Stimulated activated naive B cell treated with anti-CD40 and anti-IgM and Interleukin-4, amounts not matched to agents 10 μg/mL and 1 μg/mL and 100 μg/mL, for 72 hours (primary cell): ENCODE data around the gene RBP3.
A peak's percentile ranks its signal among the peaks of the same experiment; 100 is the strongest.

ENCODE experiments used
- ATAC-seq, 2 donors: fragments of 150-1000 bp; cut with Tn5 transposase; replicated peaks; 2 replicates each; pipeline ENCODE4 v1.10.0; 2021; ENCODE audit warnings: moderate library complexity in 1 of 2
- DNase-seq: peaks from one replicate; pipeline ENCODE4 v3.0.0; 2021
- H3K27ac Mint-ChIP-seq: one replicate; pipeline ENCODE4 v1.8.0; 2022; ENCODE audit warnings: mild to moderate bottlenecking, mixed read lengths
- H3K27me3 Mint-ChIP-seq, 2 donors: one replicate each; pipeline ENCODE4 v1.8.0; 2022; ENCODE audit warnings: mixed read lengths in 2 of 2
- H3K36me3 Mint-ChIP-seq, 2 donors: one replicate each; pipeline ENCODE4 v1.8.0; 2022; ENCODE audit warnings: mixed read lengths in 2 of 2, mild to moderate bottlenecking in 1 of 2
- H3K4me1 Mint-ChIP-seq, 2 donors: one replicate each; pipeline ENCODE4 v1.8.0; 2022; ENCODE audit warnings: mixed read lengths in 2 of 2, mild to moderate bottlenecking in 1 of 2
- H3K4me3 Mint-ChIP-seq, 2 donors: one replicate each; pipeline ENCODE4 v1.8.0; 2022; ENCODE audit warnings: mild to moderate bottlenecking in 2 of 2, mixed read lengths in 2 of 2, moderate library complexity in 1 of 2
- H3K9me3 Mint-ChIP-seq, 2 donors: one replicate each; pipeline ENCODE4 v1.8.0; 2022; ENCODE audit warnings: mixed read lengths in 2 of 2, mild to moderate bottlenecking in 1 of 2

Gene RBP3

DNA sequence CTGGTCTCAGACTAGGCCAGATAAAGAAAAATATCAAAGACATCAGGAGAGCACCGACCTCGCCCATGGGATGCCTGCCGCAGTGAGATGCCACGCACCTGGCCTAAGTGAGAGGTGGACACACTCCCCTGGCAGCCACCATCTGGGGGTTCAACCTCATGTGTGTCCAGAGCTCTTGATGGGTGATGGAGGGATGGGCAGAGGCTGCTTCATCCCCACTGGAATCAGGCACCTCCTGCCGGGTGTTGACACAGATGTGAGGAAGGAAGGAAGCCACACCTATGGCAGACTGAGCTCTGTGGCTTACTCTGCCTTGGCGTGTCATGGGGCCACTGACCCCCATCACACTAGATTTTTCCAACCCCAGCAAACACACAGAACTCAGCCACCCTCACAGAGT lies 24.6 kb downstream of the RBP3 start:
- peaks cover 19 to 23% of the 10 kb centered on the region in 2 donors for H3K27me3 Mint-ChIP-seq
- no peaks in the 10 kb centered on the region for H3K9me3 Mint-ChIP-seq
- no peaks in the 10 kb centered on the region for H3K36me3 Mint-ChIP-seq
- peaks cover 4 to 9% of the 10 kb centered on the region in 2 donors for H3K4me1 Mint-ChIP-seq
- no peak for ATAC-seq
- no peak overlapping the region for H3K27ac Mint-ChIP-seq
- no peak for DNase-seq
- no peak overlapping the region for H3K4me3 Mint-ChIP-seq

GRCh38 chr10:47374611-47375536 lies 26.7 kb downstream of the RBP3 start:
- no peak overlapping the region for H3K27ac Mint-ChIP-seq
- H3K36me3 Mint-ChIP-seq: no peaks in the 10 kb centered on the region
- DNase-seq (no peak), ATAC-seq (no peak)
- H3K4me1 Mint-ChIP-seq: peaks cover 4 to 9% of the 10 kb centered on the region in 2 donors
- peaks cover 32 to 38% of the 10 kb centered on the region in 2 donors for H3K27me3 Mint-ChIP-seq
- H3K9me3 Mint-ChIP-seq: no peaks in the 10 kb centered on the region
- no peak overlapping the region for H3K4me3 Mint-ChIP-seq

GRCh38 chr10:47376522-47377220 lies 28.5 kb downstream of the RBP3 start:
- ATAC-seq (no peak), DNase-seq (no peak)
- Mint-ChIP-seq H3K27me3 (peaks cover 50 to 56% of the 10 kb centered on the region in 2 donors), H3K4me3 (no peak overlapping the region), H3K36me3 (no peaks in the 10 kb centered on the region), H3K4me1 (peaks cover 4 to 9% of the 10 kb centered on the region in 2 donors), H3K27ac (no peak overlapping the region), H3K9me3 (no peaks in the 10 kb centered on the region)

DNA sequence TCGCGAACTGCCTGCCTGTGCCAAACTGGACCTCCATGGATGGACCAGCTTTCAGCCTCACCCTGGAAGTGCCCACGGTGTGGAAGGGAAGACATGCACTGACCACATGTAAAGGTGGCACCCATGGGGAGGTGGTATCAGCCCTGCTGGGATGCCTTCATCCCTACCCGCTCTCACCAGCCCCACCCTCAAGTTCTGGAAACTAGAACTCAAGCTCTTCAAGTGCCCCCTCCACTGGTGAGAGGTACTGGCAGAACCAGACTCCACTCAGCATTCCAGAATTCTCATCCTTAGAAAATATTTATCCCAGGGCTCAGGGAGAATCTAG lies 30.0 kb downstream of the RBP3 start:
- DNase-seq: no peak
- Mint-ChIP-seq H3K27me3 (peaks cover 57 to 64% of the 10 kb centered on the region in 2 donors), H3K4me3 (no peak overlapping the region), H3K4me1 (peaks cover 4 to 9% of the 10 kb centered on the region in 2 donors), H3K27ac (no peak overlapping the region), H3K36me3 (no peaks in the 10 kb centered on the region), H3K9me3 (no peaks in the 10 kb centered on the region)
- ATAC-seq: no peak

DNA sequence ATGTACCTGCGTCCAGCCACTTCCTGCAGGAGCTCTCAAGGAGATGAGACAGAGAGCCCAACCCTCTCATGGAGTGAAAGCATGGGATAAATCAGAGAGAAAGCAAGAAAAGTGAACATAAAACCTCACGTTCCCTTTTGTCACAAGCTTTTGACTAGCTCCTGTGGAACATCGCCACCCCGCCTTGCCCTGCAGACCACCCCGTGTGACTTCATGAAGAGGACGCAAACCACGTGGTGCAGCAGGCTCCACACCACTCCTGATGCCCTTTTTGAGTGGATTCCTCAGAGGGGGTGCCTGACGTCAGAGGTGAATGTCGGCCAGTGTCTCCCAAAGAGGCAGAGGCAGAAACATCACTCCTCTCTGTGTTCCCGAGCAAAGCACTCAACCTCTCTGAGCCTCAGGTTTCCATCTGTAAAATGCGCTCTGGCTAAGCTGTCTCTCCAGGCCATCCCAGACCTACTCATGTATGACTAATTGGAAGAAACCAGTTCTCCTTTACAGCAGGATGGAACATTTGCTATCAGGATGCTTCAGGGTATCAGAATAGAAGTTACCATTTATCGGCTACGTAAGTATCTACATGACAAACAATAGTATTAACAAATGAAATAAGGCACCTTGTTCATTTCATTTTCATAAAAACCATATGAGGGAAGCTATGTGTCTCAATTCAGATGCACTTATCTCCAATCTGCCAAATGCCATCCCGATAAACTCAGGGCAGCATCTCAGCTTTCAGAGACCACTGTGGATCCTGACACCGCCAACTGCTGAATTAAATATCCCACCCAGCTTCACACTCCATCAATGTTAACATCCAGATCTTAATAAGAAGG lies 30.7 kb downstream of the RBP3 start:
- no peak overlapping the region for H3K4me3 Mint-ChIP-seq
- DNase-seq: no peak
- no peaks in the 10 kb centered on the region for H3K9me3 Mint-ChIP-seq
- no peak overlapping the region for H3K27ac Mint-ChIP-seq
- ATAC-seq: no peak
- H3K4me1 Mint-ChIP-seq: peaks cover 7 to 14% of the 10 kb centered on the region in 2 donors
- peaks cover 64 to 70% of the 10 kb centered on the region in 2 donors for H3K27me3 Mint-ChIP-seq
- no peaks in the 10 kb centered on the region for H3K36me3 Mint-ChIP-seq

DNA sequence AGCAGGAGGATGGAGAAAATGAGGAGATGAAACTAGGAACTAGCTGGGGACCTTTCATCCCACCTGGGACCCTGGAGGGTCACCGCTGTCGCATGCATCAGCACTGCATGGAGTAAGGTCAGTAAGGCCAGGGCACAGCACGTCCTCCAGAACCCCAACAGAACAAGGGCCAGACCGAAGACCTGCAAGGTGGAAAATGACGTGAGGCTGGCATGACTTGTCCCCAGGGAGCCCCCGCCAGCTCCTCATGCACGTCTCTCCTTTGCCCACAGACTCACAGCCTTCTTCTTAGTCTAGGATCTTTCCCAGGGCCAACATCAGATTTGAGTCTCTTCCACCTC lies 31.3 kb downstream of the RBP3 start:
- Mint-ChIP-seq H3K27ac (no peak overlapping the region), H3K27me3 (peaks cover 66 to 74% of the 10 kb centered on the region in 2 donors), H3K4me1 (peaks cover 8 to 17% of the 10 kb centered on the region in 2 donors), H3K4me3 (no peak overlapping the region), H3K36me3 (no peaks in the 10 kb centered on the region), H3K9me3 (no peaks in the 10 kb centered on the region)
- no peak for DNase-seq
- ATAC-seq: no peak

GRCh38 chr10:47379901-47380300 lies 31.7 kb downstream of the RBP3 start:
- Mint-ChIP-seq H3K27me3 (peaks cover 66 to 74% of the 10 kb centered on the region in 2 donors), H3K9me3 (no peaks in the 10 kb centered on the region), H3K4me1 (peaks cover 8 to 20% of the 10 kb centered on the region in 2 donors), H3K27ac (no peak overlapping the region), H3K4me3 (no peak overlapping the region), H3K36me3 (no peaks in the 10 kb centered on the region)
- DNase-seq (no peak), ATAC-seq (no peak)

DNA sequence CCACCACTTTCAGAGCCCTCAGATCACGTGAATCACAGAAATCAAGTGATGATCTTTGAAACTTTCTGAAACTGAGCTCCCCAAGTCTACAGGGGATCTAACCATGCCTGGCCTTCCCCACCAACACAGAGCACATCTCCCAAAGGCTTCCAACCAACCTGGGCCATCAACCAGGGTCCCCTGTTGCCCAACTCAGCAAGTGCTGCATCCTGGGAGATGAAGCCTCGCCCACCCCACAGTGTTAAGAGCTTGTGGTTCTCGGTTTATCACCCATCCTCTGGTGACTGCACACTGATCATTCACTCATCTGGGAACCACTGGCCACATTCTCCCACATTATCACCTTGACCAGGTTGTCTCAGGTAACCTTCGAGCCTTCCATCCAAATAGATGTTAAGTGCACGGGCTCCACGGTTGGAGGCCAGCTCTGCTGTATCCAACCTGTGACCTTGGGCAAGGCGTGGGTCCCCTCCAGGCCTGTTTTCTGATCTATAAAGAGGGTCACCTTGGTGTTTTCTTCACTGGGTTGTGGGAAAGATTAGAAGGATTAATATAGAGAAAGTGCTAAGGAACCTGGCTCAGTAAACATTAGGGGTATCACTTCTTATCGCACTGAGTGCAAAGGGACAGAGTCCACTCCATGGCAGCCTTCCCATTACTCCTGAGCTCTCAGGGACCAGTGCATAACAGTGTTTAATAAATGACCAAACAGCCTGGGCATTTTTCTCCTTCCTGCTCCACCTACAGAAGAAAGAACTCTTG lies 32.4 kb downstream of the RBP3 start:
- H3K4me3 Mint-ChIP-seq: no peak overlapping the region
- peaks cover 69 to 75% of the 10 kb centered on the region in 2 donors for H3K27me3 Mint-ChIP-seq
- peaks cover 8 to 22% of the 10 kb centered on the region in 2 donors for H3K4me1 Mint-ChIP-seq
- no peak overlapping the region for H3K27ac Mint-ChIP-seq
- H3K9me3 Mint-ChIP-seq: peaks cover 0 to 2% of the 10 kb centered on the region in 2 donors
- no peaks in the 10 kb centered on the region for H3K36me3 Mint-ChIP-seq
- ATAC-seq (no peak), DNase-seq (no peak)

GRCh38 chr10:47381103-47381395 lies 32.9 kb downstream of the RBP3 start:
- Mint-ChIP-seq H3K9me3 (peaks cover 0 to 5% of the 10 kb centered on the region in 2 donors), H3K27ac (no peak overlapping the region), H3K4me1 (peaks cover 8 to 22% of the 10 kb centered on the region in 2 donors), H3K27me3 (peaks cover 69 to 74% of the 10 kb centered on the region in 2 donors), H3K4me3 (no peak overlapping the region), H3K36me3 (no peaks in the 10 kb centered on the region)
- ATAC-seq: no peak
- no peak for DNase-seq

GRCh38 chr10:47381427-47382379 lies 33.5 kb downstream of the RBP3 start:
- Mint-ChIP-seq H3K27ac (no peak overlapping the region), H3K36me3 (no peaks in the 10 kb centered on the region), H3K4me3 (no peak overlapping the region), H3K4me1 (peaks cover 8 to 21% of the 10 kb centered on the region in 2 donors), H3K27me3 (peaks cover 63 to 68% of the 10 kb centered on the region in 2 donors), H3K9me3 (peaks cover 0 to 5% of the 10 kb centered on the region in 2 donors)
- no peak for DNase-seq
- ATAC-seq: no peak

GRCh38 chr10:47383261-47384147 lies 35.3 kb downstream of the RBP3 start:
- Mint-ChIP-seq H3K36me3 (peaks cover under 1 to 11% of the 10 kb centered on the region in 2 donors), H3K27ac (peak overlapping the region; percentile 16), H3K9me3 (peaks cover 11 to 16% of the 10 kb centered on the region in 2 donors), H3K27me3 (peaks cover 60 to 61% of the 10 kb centered on the region in 2 donors), H3K4me1 (peaks cover 5 to 12% of the 10 kb centered on the region in 2 donors), H3K4me3 (peak overlapping the region; percentile 80 to 85)
- DNase-seq (no peak), ATAC-seq (no peak)
